DMS53 treated with DMSO at 0.1 percent for 48 hours (cell line): ENCODE data around the gene ASCC3.
"Not testable (repeated sequence)": the region's sequence is repeated elsewhere in the genome, so short reads cannot be mapped to it uniquely, and the experiment has no call there.

ENCODE experiments used
- DNase-seq: peaks from one replicate; lab custom pipeline; 2025; ENCODE audit not compliant: unreplicated experiment; lab: John Stamatoyannopoulos, UW

The ASCC3 gene

DNA sequence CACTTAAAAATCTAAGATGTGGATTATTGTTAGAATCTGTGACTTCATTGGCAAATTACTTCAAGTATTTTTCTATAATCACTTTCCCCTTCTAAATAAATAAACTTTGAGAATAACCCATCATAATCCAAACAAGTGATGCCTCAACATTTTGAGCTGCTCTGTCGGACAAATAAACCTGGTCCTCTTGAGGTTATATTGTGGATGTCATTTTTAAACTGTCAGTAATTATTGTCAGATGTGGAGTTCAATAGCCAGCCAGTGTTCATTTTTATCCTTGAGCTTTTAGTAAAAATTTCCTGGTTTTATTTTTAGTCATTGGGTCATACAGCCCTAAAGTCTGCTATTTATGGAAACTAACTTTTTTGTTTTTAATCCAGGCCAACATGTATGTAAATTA is 9.5 kb upstream of the ASCC3 start:
- DNase-seq = not testable (repeated sequence)

GRCh38 chr6:100889351-100889750 is 8.2 kb upstream of the ASCC3 start:
- no peak for DNase-seq

DNA sequence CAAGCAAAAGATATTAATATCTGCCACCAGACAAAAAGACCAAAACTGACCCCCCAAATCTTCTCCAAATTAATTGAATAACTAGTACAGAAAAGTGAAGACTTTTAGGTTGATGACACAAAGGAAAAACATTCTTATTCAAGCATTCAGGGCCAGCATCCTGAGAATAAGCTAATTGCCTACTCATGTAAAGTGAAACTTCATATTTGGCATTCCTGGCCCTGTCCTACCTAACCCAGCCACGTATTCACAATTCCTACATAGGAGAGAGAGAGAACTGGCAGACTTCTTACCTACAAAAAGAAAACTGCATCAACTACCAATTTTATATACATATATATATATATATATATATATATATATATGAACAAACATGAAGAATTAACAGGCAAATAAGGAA is 4.9 kb upstream of the ASCC3 start:
- no peak for DNase-seq

GRCh38 chr6:100883347-100883746 is 2.2 kb upstream of the ASCC3 start:
- DNase-seq = no peak

GRCh38 chr6:100881707-100882040 is 545 bp upstream of the ASCC3 start:
- DNase-seq = no peak

DNA sequence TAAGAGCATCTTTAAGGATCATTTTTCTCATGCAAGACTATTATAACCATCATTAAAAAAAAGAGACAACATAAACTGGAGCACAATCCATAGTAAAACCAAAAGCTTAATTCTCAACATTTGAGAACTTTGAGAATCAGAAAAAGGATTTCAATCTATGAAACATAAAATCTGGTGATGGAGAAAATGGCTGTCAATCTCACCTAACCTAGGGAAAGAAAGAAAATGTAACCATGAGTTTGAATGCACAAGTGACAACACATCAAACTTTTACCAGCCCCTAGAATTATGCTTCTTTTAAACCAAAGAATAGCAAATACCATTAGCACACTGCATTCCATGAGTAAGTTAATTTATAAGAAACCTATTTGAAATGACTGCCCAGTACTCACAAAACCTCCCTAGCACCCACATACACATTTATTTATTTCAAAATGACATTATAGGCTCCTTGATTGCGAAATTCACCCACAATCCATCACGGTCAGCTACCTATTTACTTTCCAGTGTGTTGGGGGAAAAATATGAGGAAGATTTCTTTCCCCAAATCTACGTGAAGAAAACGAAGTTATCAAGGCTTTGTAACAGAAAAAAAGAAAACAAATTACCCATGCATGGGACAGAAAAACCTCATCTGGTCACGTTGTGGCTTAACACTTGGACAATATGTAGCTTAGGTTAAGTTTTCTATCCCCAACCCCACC is 828 bp downstream of the ASCC3 start:
- no peak for DNase-seq

DNA sequence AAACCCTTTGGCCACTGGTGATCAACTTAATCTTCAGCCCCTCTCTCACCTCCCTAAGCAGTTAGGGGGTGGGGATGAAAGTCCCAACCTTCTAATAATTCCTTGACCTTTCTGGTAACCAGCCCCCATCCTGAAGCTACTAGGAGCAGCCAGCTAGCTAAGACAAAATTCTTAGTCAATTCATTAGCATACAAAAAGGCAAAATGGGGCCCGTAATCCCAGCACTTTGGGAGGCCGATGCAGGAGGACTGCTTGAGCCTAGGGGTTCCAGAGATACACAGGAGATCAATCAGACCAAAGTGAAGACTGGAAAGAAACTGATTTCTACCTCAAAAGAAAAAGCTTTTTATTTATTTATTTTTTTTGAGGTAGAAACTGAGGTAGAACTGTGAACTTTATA is 1.8 kb downstream of the ASCC3 start:
- DNase-seq = no peak

GRCh38 chr6:100877851-100878250 is 3.3 kb downstream of the ASCC3 start:
- DNase-seq = no peak

GRCh38 chr6:100876251-100876650 is 4.9 kb downstream of the ASCC3 start:
- DNase-seq = no peak

- DNase-seq = no peak
Observed at GRCh38 chr6:100865525-100865924, 15.6 kb downstream of the ASCC3 start.

GRCh38 chr6:100862063-100862462 is 19.1 kb downstream of the ASCC3 start:
- no peak for DNase-seq

DNA sequence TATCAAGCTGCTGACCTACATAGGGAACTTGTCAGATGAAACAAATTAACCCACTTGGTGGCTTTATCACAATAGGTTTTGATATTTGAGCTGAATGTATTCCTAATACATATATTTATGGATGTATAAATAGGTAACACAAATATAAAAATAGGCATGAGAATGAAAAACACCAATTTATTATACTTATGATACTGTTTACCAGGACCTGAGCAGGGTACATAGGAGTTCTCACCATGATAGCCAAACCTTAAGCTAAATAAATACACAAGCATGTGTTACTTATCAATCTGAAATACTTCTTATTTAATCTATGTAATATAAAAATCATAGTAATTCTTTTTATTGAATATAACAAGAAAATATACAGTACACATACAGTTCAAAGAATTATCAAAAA is 25.0 kb downstream of the ASCC3 start:
- DNase-seq = no peak

GRCh38 chr6:100851819-100852218 is 29.3 kb downstream of the ASCC3 start:
- DNase-seq = no peak

- no peak for DNase-seq
Observed at GRCh38 chr6:100850174-100850573, 31.0 kb downstream of the ASCC3 start.

DNA sequence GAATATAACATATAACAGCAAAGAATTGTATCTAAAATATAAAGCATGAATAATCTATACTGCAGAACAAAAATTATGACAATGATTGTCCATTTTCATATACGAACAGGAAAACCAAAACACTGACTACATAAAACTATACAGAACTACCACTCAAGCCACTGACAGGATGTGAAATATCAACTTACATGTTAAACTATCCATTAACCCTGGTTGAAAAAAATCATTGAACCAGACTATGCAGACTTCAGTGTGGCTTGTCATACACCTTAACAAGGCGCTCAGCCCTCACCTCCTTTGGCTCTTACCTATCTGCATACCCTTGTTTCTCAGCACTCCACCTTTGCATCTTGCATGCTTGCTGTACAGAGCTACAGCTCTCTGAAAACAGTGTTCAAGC is 34.9 kb downstream of the ASCC3 start:
- DNase-seq = peak; percentile 49

- no peak for DNase-seq
Observed at GRCh38 chr6:100845676-100846075, 35.5 kb downstream of the ASCC3 start.

GRCh38 chr6:100839419-100839818 is 41.7 kb downstream of the ASCC3 start:
- no peak for DNase-seq

DNA sequence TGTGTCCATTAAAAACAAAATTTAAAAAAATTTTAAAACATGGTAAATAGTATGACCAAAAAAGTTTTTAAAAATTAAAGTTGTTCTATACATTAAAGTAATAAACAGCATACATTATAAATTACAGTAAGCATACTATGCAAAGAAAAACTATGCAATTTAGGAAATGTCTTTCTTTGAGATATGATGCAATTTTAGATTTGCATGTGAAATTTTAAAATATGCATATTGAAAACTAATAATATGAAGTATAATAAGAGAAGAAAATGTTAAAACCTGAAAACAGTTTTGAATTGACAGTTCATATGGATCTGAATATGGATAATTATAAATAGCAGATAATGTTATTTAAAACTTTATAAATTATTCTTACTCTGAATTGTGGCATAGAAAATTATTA is 43.1 kb downstream of the ASCC3 start:
- DNase-seq = no peak

GRCh38 chr6:100833972-100834574 is 47.1 kb downstream of the ASCC3 start:
- DNase-seq = no peak

DNA sequence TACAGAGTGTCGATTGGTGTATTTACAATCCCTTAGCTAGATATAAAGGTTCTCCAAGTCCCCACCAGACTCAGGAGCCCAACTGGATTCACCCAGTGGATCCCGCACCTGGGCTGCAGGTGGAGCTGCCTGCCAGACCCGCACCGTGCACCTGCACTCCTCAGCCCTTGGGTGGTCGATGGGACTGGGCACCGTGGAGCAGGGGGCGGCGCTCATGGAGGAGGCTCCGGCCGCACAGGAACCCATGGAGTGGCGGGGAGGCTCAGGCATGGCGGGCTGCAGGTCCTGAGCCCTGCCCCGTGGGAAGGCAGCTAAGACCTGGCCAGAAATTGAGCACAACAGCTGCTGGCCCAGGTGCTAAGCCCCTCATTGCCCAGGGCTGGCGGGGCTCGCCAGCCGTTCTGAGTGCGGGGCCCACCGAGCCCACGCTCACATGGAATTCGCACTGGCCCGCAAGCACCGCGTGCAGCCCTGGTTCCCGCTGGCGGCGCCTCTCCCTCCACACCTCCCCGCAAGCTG is 52.0 kb downstream of the ASCC3 start:
- not testable (repeated sequence) for DNase-seq

DNA sequence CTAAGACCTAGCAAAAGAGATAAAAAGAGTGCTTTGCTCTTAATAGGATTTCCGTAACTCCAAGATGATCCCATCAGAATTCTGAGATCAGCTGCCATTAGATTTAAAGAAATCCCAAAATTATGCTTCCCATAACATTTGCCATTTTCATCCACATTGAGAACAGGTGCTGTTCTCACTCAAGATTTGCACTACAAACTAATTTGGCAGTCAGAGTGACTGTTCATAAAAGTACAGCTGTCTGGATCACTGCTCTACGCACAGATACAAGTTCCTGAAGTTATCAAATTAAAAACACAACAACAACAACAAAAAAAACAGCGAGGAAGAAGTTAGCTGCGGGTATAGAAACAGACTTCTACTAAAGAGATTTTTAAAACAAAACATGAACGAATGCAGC is 58.1 kb downstream of the ASCC3 start:
- no peak for DNase-seq

- no peak for DNase-seq
Observed at GRCh38 chr6:100818066-100818465, 63.1 kb downstream of the ASCC3 start.

DNA sequence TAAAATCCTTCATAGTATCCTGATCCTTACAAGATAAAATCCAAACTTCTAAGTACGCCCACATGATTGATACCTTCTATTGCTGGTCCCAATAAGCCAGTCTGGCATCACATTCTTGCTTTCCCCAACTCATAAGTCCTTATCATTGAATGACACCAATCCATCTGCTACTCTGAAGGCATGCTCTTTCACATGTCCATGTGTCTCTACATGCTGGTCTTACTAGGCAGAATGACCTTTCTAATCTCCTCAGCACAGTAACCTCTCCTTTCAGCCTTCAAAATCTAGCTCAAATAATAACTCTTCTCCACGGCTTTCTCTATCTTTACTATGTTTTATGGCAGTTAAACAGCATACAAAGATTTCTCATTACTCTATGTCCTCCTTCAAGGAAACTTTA is 71.1 kb downstream of the ASCC3 start:
- DNase-seq = no peak
